ENCODE results near the gene ACSS1. TPM values are rescaled to one million over a fixed set of nuclear protein-coding genes. Genes with fewer than 3 reads are reported as not detected.

The ACSS1 gene
- total and polyA plus RNA-seq, 2 of the 8 experiments (the other 6 are each of a cell fraction or from before 2014, with no cell fraction given): 2.6 to 3.4 TPM

GRCh38 chr20:25048519-25048952 lies 9.4 kb downstream of the ACSS1 start:
- H4K20me1 ChIP-seq (replicated peaks in 1 of 2; ENCODE audit: control insufficient read depth in 1 of 2, insufficient read depth in 2 of 2, low read length in 2 of 2): no peaks in the 10 kb centered on the region
- H2BK20ac ChIP-seq (ENCODE audit: low read length): no peak overlapping the region
- no peak overlapping the region for H2BK120ac ChIP-seq (replicated peaks; ENCODE audit: low read depth, low read length)
- no peak overlapping the region for H4K5ac ChIP-seq (ENCODE audit: insufficient read length, low read depth, low read length)
- DNase-seq (ENCODE audit: low read depth in 1 of 2, low spot score in 2 of 2) (no peak), FAIRE-seq (no peak)
- no peaks in the 10 kb centered on the region for H3K79me1 ChIP-seq (ENCODE audit: low read depth, low read length)
- H3K14ac ChIP-seq (ENCODE audit: insufficient read length): no peak overlapping the region
- H3K4me3 ChIP-seq (ENCODE audit: extremely low read depth in 1 of 4, insufficient read depth in 2 of 4, low read depth in 3 of 4, low read length in 4 of 4): no peak overlapping the region
- H3K23ac ChIP-seq (ENCODE audit: insufficient read length): no peak overlapping the region
- H3K56ac ChIP-seq (replicated peaks; ENCODE audit: insufficient read length, low read depth, low read length): no peak overlapping the region
- no peak overlapping the region for H4K8ac ChIP-seq (ENCODE audit: extremely low read depth, insufficient read depth, low read length)
- TF ChIP-seq JUN (IDR thresholded peaks at IDR 0.05; ENCODE audit: low read depth, low read length): no peak
- TF ChIP-seq EGR1 (IDR thresholded peaks at IDR 0.05; ENCODE audit: borderline replicate concordance, low read depth, low read length): no peak
- TF ChIP-seq SIX5 (IDR thresholded peaks at IDR 0.05; ENCODE audit: low read depth, low read length): no peak
- no peak for TF ChIP-seq RAD21 (IDR thresholded peaks at IDR 0.05 in 1 of 2, conservative IDR thresholded peaks at IDR 0.05 in 1 of 2; ENCODE audit: low read depth in 2 of 2, low read length in 2 of 2)
- TF ChIP-seq BACH1 (IDR thresholded peaks at IDR 0.05; ENCODE audit: low read length): no peak
- TF ChIP-seq SP4 (IDR thresholded peaks at IDR 0.05; ENCODE audit: low read length): no peak
- no peak overlapping the region for H2AFZ ChIP-seq (ENCODE audit: low read length)
- H3K36me3 ChIP-seq (ENCODE audit: control insufficient read depth in 2 of 4, insufficient read depth in 4 of 4, low read length in 3 of 4): no peaks in the 10 kb centered on the region
- H3K9me3 ChIP-seq (ENCODE audit: insufficient read depth in 2 of 2, low read depth in 1 of 2, low read length in 1 of 2): no peaks in the 10 kb centered on the region
- H3K18ac ChIP-seq (ENCODE audit: extremely low read depth, low read length): no peak overlapping the region
- no peaks in the 10 kb centered on the region; a peak in 1 of 7 replicates for H3K27me3 ChIP-seq (replicated peaks in 1 of 4; ENCODE audit: control insufficient read depth in 3 of 4, extremely low read depth in 1 of 4, insufficient read depth in 3 of 4, low read length in 3 of 4)
- H2BK15ac ChIP-seq (ENCODE audit: low read length): no peak overlapping the region
- no peak overlapping the region for H3K4ac ChIP-seq (replicated peaks; ENCODE audit: insufficient read length, low read depth, low read length)
- H2BK12ac ChIP-seq (ENCODE audit: low read depth, low read length): no peak overlapping the region
- ChIA-PET POLR2A (ENCODE audit: partially characterized antibody) (no interaction called here), CTCF (ENCODE audit: partially characterized antibody) (no interaction called here)
- no peak overlapping the region for H2BK5ac ChIP-seq (ENCODE audit: low read depth, low read length)
- H2AK5ac ChIP-seq (ENCODE audit: low read depth, low read length): no peak overlapping the region
- 88% methylated on average over 8 of the region's 8 CpGs; no CpG with 5 or more reads in 1 of the 2 experiments for WGBS, 2 experiments (ENCODE audit: extremely low coverage in 1 of 2, insufficient coverage in 1 of 2, insufficient read length in 1 of 2, insufficient replicate concordance in 2 of 2, low coverage in 1 of 2, low lambda C conversion rate in 2 of 2, missing lambda C conversion rate in 1 of 2)
- no peak overlapping the region for H4K91ac ChIP-seq (replicated peaks; ENCODE audit: insufficient read length, low read length)
- H3K23me2 ChIP-seq (ENCODE audit: low read depth, low read length): no peaks in the 10 kb centered on the region; the same call in 1 of the 2 replicates
- peaks cover 0 to 5% (median 4%) of the 10 kb centered on the region in 4 experiments; a peak in 5 of 7 replicates for H3K4me1 ChIP-seq (replicated peaks in 1 of 4; ENCODE audit: control insufficient read depth in 3 of 4, insufficient read depth in 4 of 4, low read length in 3 of 4)
- no peak overlapping the region for H3K27ac ChIP-seq (ENCODE audit: low read depth, low read length)
- no peak overlapping the region for H3K9ac ChIP-seq (replicated peaks in 1 of 4; ENCODE audit: extremely low read depth in 1 of 4, low read depth in 3 of 4, low read length in 3 of 4)
- no peaks in the 10 kb centered on the region for H3K79me2 ChIP-seq (ENCODE audit: control insufficient read depth in 1 of 2, insufficient read depth in 2 of 2, low read length in 2 of 2)
- H3K4me2 ChIP-seq (ENCODE audit: insufficient read depth in 1 of 2, low read depth in 2 of 2, low read length in 2 of 2): no peak overlapping the region
